ENCODE results near the gene KANK2. TPM values are rescaled to one million over a fixed set of nuclear protein-coding genes. Genes with fewer than 3 reads are reported as not detected.
A peak's percentile ranks its signal among the peaks of the same experiment; 100 is the strongest.

Gene KANK2
- total RNA-seq, 6 experiments from 2014 or later: 132 to 167 (median 156) TPM

DNA sequence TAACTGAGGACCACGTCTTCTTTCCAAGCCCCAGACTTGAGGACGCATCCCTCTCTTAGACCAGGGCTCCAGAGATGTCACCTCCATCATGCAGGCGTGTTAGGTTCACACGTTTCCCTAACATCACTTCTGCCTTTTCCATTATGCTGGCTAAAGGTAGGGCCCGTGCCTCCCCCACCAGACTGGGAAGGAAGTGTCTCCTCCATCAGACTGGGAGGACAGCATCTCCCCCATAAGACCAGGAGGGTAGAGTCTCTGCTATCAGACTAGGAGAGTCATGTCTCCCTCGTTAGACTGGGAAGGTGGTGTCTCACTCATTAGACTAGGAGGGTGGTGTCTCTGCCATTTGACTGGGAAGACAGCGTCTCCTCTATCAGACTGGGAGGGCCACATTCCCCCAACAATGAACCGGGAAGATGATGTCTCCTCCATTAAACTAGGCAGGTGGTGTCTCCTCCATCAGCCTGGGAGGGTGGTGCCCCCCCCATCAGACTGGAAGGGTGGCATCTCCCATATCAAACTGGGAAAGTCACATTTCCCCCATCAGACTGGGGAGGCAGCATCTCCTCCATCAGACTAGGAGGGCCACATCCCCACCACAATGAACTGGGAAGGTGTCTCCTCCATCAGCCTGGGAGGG lies 23.7 kb downstream of the KANK2 start:
- H3K36me3 Mint-ChIP-seq (ENCODE audit: low read depth): peaks cover 35% of the 10 kb centered on the region
- H3K9me3 Mint-ChIP-seq: no peaks in the 10 kb centered on the region
- H3K4me1 Mint-ChIP-seq (ENCODE audit: low read depth): peaks cover 25% of the 10 kb centered on the region
- TF ChIP-seq, protein P1, sequence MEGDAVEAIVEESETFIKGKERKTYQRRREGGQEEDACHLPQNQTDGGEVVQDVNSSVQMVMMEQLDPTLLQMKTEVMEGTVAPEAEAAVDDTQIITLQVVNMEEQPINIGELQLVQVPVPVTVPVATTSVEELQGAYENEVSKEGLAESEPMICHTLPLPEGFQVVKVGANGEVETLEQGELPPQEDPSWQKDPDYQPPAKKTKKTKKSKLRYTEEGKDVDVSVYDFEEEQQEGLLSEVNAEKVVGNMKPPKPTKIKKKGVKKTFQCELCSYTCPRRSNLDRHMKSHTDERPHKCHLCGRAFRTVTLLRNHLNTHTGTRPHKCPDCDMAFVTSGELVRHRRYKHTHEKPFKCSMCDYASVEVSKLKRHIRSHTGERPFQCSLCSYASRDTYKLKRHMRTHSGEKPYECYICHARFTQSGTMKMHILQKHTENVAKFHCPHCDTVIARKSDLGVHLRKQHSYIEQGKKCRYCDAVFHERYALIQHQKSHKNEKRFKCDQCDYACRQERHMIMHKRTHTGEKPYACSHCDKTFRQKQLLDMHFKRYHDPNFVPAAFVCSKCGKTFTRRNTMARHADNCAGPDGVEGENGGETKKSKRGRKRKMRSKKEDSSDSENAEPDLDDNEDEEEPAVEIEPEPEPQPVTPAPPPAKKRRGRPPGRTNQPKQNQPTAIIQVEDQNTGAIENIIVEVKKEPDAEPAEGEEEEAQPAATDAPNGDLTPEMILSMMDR (IDR thresholded peaks at IDR 0.05): no peak
- H3K4me3 Mint-ChIP-seq: no peak overlapping the region
- no peak for DNase-seq
- peak overlapping the region; percentile 18; the same call in 1 of the 2 replicates for H3K27ac Mint-ChIP-seq
- H3K27me3 Mint-ChIP-seq (ENCODE audit: insufficient read depth): peaks cover 1% of the 10 kb centered on the region; the same call in 1 of the 2 replicates

DNA sequence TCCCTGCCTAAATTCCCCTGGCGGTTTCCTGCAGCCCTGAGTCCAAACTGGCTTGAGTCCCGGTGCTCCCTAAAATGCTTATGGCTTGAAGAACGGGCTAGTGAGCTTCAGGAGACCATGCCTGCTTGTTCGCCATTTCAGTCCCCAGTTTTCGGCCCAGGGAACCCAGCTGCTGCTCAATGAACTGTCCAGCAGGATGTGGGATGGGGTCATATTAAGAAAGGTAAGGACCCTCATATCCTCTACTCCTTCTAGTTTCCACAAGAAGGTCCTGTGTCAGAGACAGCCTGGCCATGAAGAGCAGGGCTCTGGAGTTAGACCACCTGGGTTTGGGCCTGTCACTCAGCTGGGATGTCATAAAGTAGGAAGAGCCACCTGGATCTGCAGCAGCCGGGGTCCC lies 24.8 kb downstream of the KANK2 start:
- peak overlapping the region; percentile 9; the same call in 1 of the 2 replicates for H3K27ac Mint-ChIP-seq
- DNase-seq: no peak
- peaks cover 28% of the 10 kb centered on the region for H3K4me1 Mint-ChIP-seq (ENCODE audit: low read depth)
- H3K36me3 Mint-ChIP-seq (ENCODE audit: low read depth): peaks cover 40% of the 10 kb centered on the region
- no peaks in the 10 kb centered on the region; the same call in 1 of the 2 replicates for H3K27me3 Mint-ChIP-seq (ENCODE audit: insufficient read depth)
- TF ChIP-seq, protein P1 (IDR thresholded peaks at IDR 0.05): no peak
- no peaks in the 10 kb centered on the region for H3K9me3 Mint-ChIP-seq
- H3K4me3 Mint-ChIP-seq: no peak overlapping the region

DNA sequence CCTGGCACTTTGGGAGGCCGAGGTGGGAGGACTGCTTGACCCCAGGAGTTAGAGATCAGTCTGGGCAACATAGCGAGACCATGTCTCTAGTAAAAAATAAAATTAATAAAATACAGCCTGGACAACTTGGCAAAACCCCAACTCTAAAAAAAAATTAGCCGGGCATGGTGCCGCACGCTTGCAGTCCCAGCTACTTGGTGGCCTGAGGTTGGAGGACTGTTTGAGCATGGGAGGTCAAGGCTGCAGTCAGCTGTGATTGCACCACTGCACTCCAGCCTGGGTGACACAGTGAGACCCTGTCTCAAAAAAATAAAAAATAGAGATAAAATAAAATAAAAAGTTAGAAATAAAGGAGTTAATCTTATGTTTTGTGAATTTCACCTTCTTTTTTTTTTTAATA lies 26.2 kb downstream of the KANK2 start:
- Mint-ChIP-seq H3K27me3 (ENCODE audit: insufficient read depth) (peaks cover 4% of the 10 kb centered on the region), H3K9me3 (peaks cover 4% of the 10 kb centered on the region; the same call in 1 of the 2 replicates), H3K4me3 (no peak overlapping the region), H3K27ac (no peak overlapping the region), H3K4me1 (ENCODE audit: low read depth) (peaks cover 37% of the 10 kb centered on the region), H3K36me3 (ENCODE audit: low read depth) (peaks cover 39% of the 10 kb centered on the region)
- TF ChIP-seq, protein P1 (IDR thresholded peaks at IDR 0.05): no peak
- DNase-seq: no peak

DNA sequence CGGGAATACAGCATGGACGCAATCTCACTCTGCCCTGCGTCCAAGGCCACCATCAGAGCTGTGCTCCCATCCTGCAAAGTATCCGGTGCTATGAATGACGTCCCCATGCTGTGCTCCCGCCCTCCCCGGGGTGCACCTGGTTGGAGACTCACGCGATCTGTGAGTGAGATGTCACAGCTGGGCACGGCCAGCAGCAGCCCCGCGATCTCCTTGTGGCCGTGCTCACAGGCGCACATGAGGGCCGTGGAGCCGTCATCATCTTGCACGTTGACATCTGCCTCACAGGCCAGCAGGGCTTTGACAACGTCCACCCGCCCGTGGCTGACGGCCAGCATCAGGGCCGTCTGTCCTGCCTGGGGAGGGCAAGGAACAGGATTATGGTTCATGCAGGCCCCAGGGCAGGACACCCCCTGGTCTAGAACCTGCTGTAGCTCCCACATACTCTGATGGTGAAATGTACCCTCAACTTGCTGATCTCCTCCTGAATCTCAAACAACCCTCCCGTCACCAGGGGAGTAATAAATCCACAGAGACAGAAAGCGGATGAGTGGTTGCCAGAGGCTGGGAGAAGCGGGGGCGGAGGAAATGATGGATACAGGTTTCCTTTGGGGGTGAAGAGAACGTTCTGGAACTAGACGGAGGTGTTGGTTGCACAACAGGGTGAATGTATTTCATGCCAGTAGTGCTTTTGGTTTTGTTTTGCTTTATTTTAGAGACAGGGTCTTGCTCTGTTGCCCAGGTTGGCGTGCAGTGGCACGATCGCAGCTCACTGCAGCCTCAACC lies 27.3 kb downstream of the KANK2 start:
- H3K9me3 Mint-ChIP-seq: peaks cover 4% of the 10 kb centered on the region; the same call in 1 of the 2 replicates
- H3K4me3 Mint-ChIP-seq: peak overlapping the region; percentile 30; the same call in 1 of the 2 replicates
- H3K4me1 Mint-ChIP-seq (ENCODE audit: low read depth): peaks cover 48% of the 10 kb centered on the region
- peaks cover 45% of the 10 kb centered on the region for H3K36me3 Mint-ChIP-seq (ENCODE audit: low read depth)
- peaks cover 4% of the 10 kb centered on the region for H3K27me3 Mint-ChIP-seq (ENCODE audit: insufficient read depth)
- H3K27ac Mint-ChIP-seq: peak overlapping the region; percentile 95
- TF ChIP-seq, protein P1 (IDR thresholded peaks at IDR 0.05): no peak
- DNase-seq: no peak

DNA sequence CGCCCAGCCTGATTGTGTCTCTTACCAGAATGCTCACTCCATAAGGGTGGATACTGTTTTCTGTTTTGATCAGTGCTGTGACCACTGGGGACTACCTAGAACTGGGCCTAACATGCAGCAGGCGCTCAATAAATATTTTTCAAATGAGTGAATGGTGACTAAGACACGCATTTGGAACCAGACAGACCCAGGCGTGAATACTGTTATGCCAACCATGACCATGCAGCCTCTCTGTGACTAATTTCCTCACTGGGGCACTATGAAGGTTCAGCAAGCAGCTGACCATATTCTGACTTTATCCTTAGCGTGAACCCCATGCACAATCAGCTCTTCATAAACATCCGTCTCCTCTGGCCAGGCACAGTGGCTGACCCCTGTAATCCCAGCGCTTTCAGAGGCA lies 28.8 kb downstream of the KANK2 start:
- peaks cover 4% of the 10 kb centered on the region; the same call in 1 of the 2 replicates for H3K9me3 Mint-ChIP-seq
- H3K27me3 Mint-ChIP-seq (ENCODE audit: insufficient read depth): peaks cover 8% of the 10 kb centered on the region
- peak overlapping the region; percentile 71 for H3K4me3 Mint-ChIP-seq
- peaks cover 59% of the 10 kb centered on the region for H3K36me3 Mint-ChIP-seq (ENCODE audit: low read depth)
- peak overlapping the region; percentile 95 for H3K27ac Mint-ChIP-seq
- DNase-seq: peak; percentile 99
- peaks cover 58% of the 10 kb centered on the region for H3K4me1 Mint-ChIP-seq (ENCODE audit: low read depth)
- TF ChIP-seq, protein P1 (IDR thresholded peaks at IDR 0.05): no peak
